HepG2 (cell line): ENCODE measurements around the gene DHX57. TPM values are rescaled to one million over a fixed set of nuclear protein-coding genes. Genes with fewer than 3 reads are reported as not detected.

Source experiments
- ATF7 ChIP-seq, 2 experiments: fragments of 450-650 bp in 1 of 2; sonication (generic) in 1 of 2; formaldehyde crosslinking in 1 of 2; IDR thresholded peaks; 2 replicates each; pipeline versions ENCODE4 v1.4.0 to v1.6.1; 2016 to 2020; ENCODE audit warnings: antibody characterized with exemption in 1 of 2, mild to moderate bottlenecking in 1 of 2, missing genetic modification reagents in 1 of 2
- BRD4 ChIP-seq: sonication (generic); formaldehyde crosslinking; IDR thresholded peaks from 2 replicates; pipeline ENCODE4 v1.4.0; 2020; ENCODE audit warnings: missing genetic modification reagents
- CREBL2 ChIP-seq: sonication (generic); formaldehyde crosslinking; IDR thresholded peaks from 2 replicates; pipeline ENCODE4 v1.8.1; 2023; ENCODE audit warnings: missing genetic modification reagents, mild to moderate bottlenecking, borderline replicate concordance
- E2F1 ChIP-seq: sonication (generic); formaldehyde crosslinking; IDR thresholded peaks from 2 replicates; pipeline ENCODE4 v1.5.0; 2020; ENCODE audit warnings: missing genetic modification reagents
- ELF3 ChIP-seq: IDR thresholded peaks from 2 replicates; pipeline ENCODE4 v1.6.1; 2016; ENCODE audit warnings: missing genetic modification reagents, missing compliant biosample characterization
- MBD4 ChIP-seq: IDR thresholded peaks from 2 replicates; pipeline ENCODE4 v1.6.1; 2012; ENCODE audit warnings: low read length, inconsistent platforms, borderline replicate concordance
- NR3C1 ChIP-seq: sonication (generic); formaldehyde crosslinking; IDR thresholded peaks from 2 replicates; pipeline ENCODE4 v1.4.0; 2020; ENCODE audit warnings: missing genetic modification reagents
- PCBP1 ChIP-seq: fragments of 200-400 bp; formaldehyde crosslinking; IDR thresholded peaks from 2 replicates; pipeline ENCODE4 v1.6.1; 2017; ENCODE audit warnings: mild to moderate bottlenecking, low read depth, low read length, borderline replicate concordance
- SKI ChIP-seq: fragments of 450-650 bp; IDR thresholded peaks from one replicate; pipeline ENCODE4 v1.6.1; 2018; ENCODE audit warnings: mild to moderate bottlenecking; ENCODE audit not compliant: partially characterized antibody
- TAF1 ChIP-seq: sonication (generic); formaldehyde crosslinking; IDR thresholded peaks from 2 replicates; pipeline ENCODE4 v1.4.0; 2020; ENCODE audit warnings: missing genetic modification reagents
- TIGD3 ChIP-seq: sonication (generic); formaldehyde crosslinking; IDR thresholded peaks from 2 replicates; pipeline ENCODE4 v1.5.1; 2020; ENCODE audit warnings: mild to moderate bottlenecking, missing genetic modification reagents, borderline replicate concordance
- TSC22D2 ChIP-seq: sonication (generic); formaldehyde crosslinking; IDR thresholded peaks from 2 replicates; pipeline ENCODE4 v1.5.1; 2020; ENCODE audit warnings: missing genetic modification reagents, mild to moderate bottlenecking, borderline replicate concordance
- ZFP36L1 ChIP-seq: sonication (generic); formaldehyde crosslinking; IDR thresholded peaks from 2 replicates; pipeline ENCODE4 v1.8.0; 2022; ENCODE audit warnings: mild to moderate bottlenecking, missing genetic modification reagents, moderate library complexity
- ZNF101 ChIP-seq: sonication (generic); formaldehyde crosslinking; IDR thresholded peaks from 2 replicates; pipeline ENCODE4 v1.4.0; 2020; ENCODE audit warnings: mild to moderate bottlenecking, low read depth, missing genetic modification reagents, borderline replicate concordance
- ZNF207 ChIP-seq: fragments of 450-650 bp; IDR thresholded peaks from 2 replicates; pipeline ENCODE4 v1.6.1; 2016; ENCODE audit warnings: antibody characterized with exemption, borderline replicate concordance
- ZNF282 ChIP-seq: fragments of 450-650 bp; IDR thresholded peaks from 2 replicates; pipeline ENCODE4 v1.6.1; 2018; ENCODE audit not compliant: partially characterized antibody
- ZNF451 ChIP-seq: sonication (generic); formaldehyde crosslinking; IDR thresholded peaks from 2 replicates; pipeline ENCODE4 v1.5.0; 2020; ENCODE audit warnings: mild to moderate bottlenecking, missing genetic modification reagents
- ZNF674 ChIP-seq: sonication (generic); formaldehyde crosslinking; IDR thresholded peaks from 2 replicates; pipeline ENCODE4 v1.5.0; 2020; ENCODE audit warnings: low read depth, mild to moderate bottlenecking, missing genetic modification reagents
- polyA plus RNA-seq, 8 experiments: library from polyadenylated mRNA; depleted of rRNA in 3 of 8; stranded (reverse) in 7 of 8; unstranded in 1 of 8; fragments of >200 nt; fragmentation: Illumina TruSeq in 4 of 8; extraction: Trizol in 4 of 8; gene quantifications; 2 replicates each; pipeline versions ENCODE4 v1.2.1 to v1.2.3, GENCODE V29; 2011 to 2016; ENCODE audit warnings: low read depth in 4 of 8, missing spikeins in 1 of 8, mixed read lengths in 1 of 8; ENCODE audit not compliant: insufficient read depth in 1 of 8
- total RNA-seq, 5 experiments: library from RNA; depleted of rRNA; stranded (reverse); fragments of >200 nt; fragmentation: Illumina TruSeq; extraction: Trizol; gene quantifications; 2 replicates each; pipeline ENCODE4 v1.2.3, GENCODE V29; 2016; ENCODE audit warnings: low read depth in 1 of 5
- TF ChIP-seq, protein P1 (sequence below): sonication (generic); formaldehyde crosslinking; IDR thresholded peaks from 2 replicates; pipeline ENCODE4 v1.4.0; 2020; ENCODE audit warnings: missing genetic modification reagents; ENCODE audit errors: not compliant biosample characterization
- TF ChIP-seq, protein P2 (sequence below): sonication (generic); formaldehyde crosslinking; IDR thresholded peaks from 2 replicates; pipeline ENCODE4 v1.8.0; 2022; ENCODE audit warnings: missing genetic modification reagents, mild to moderate bottlenecking, moderate library complexity, borderline replicate concordance
- TF ChIP-seq, protein P3 (sequence below): IDR thresholded peaks from 2 replicates; pipeline ENCODE4 v1.6.1; 2016; ENCODE audit warnings: low read depth, borderline replicate concordance
- TF ChIP-seq, protein P4 (sequence below): IDR thresholded peaks from 2 replicates; pipeline ENCODE4 v1.6.1; 2018; ENCODE audit warnings: missing genetic modification reagents, mild to moderate bottlenecking, missing compliant biosample characterization

Gene DHX57
- total and polyA plus RNA-seq, 2 of the 13 experiments (the other 11 are each of a cell fraction or from before 2014, with no cell fraction given): 9.2 to 24.2 TPM

GRCh38 chr2:38750891-38751595, 124.7 kb downstream of the DHX57 start, which contains the start of gene SRSF7 (continued):
- TF ChIP-seq, protein P1, sequence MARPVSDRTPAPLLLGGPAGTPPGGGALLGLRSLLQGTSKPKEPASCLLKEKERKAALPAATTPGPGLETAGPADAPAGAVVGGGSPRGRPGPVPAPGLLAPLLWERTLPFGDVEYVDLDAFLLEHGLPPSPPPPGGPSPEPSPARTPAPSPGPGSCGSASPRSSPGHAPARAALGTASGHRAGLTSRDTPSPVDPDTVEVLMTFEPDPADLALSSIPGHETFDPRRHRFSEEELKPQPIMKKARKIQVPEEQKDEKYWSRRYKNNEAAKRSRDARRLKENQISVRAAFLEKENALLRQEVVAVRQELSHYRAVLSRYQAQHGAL (CRISPR knock-in tag): no peak
- peak; percentile 93 for TF ChIP-seq TSC22D2
- no peak for TF ChIP-seq ZNF207
- TF ChIP-seq NR3C1 (CRISPR knock-in tag): no peak
- TF ChIP-seq, protein P2, sequence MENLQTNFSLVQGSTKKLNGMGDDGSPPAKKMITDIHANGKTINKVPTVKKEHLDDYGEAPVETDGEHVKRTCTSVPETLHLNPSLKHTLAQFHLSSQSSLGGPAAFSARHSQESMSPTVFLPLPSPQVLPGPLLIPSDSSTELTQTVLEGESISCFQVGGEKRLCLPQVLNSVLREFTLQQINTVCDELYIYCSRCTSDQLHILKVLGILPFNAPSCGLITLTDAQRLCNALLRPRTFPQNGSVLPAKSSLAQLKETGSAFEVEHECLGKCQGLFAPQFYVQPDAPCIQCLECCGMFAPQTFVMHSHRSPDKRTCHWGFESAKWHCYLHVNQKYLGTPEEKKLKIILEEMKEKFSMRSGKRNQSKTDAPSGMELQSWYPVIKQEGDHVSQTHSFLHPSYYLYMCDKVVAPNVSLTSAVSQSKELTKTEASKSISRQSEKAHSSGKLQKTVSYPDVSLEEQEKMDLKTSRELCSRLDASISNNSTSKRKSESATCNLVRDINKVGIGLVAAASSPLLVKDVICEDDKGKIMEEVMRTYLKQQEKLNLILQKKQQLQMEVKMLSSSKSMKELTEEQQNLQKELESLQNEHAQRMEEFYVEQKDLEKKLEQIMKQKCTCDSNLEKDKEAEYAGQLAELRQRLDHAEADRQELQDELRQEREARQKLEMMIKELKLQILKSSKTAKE (CRISPR knock-in tag): peak; percentile 76
- TF ChIP-seq MBD4: no peak
- peak; percentile 95 for TF ChIP-seq CREBL2
- TF ChIP-seq SKI: peak; percentile 71
- TF ChIP-seq, protein P3, sequence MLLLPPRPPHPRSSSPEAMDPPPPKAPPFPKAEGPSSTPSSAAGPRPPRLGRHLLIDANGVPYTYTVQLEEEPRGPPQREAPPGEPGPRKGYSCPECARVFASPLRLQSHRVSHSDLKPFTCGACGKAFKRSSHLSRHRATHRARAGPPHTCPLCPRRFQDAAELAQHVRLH (CRISPR knock-in tag): peak; percentile 87; the same call in 1 of the 2 replicates
- peak; percentile 94 for TF ChIP-seq ZNF451 (CRISPR knock-in tag)
- TF ChIP-seq ZNF674 (CRISPR knock-in tag): peak; percentile 88; the same call in 1 of the 2 replicates
- TF ChIP-seq ZNF282: no peak
- peak; percentile 99 for TF ChIP-seq ELF3 (CRISPR knock-in tag)
- peak; percentile 76; the same call in 1 of the 2 replicates for TF ChIP-seq ZFP36L1 (CRISPR knock-in tag)
- TF ChIP-seq TIGD3 (CRISPR knock-in tag): peak; percentile 94
- TF ChIP-seq TAF1: peak; percentile 99
- TF ChIP-seq, protein P4, sequence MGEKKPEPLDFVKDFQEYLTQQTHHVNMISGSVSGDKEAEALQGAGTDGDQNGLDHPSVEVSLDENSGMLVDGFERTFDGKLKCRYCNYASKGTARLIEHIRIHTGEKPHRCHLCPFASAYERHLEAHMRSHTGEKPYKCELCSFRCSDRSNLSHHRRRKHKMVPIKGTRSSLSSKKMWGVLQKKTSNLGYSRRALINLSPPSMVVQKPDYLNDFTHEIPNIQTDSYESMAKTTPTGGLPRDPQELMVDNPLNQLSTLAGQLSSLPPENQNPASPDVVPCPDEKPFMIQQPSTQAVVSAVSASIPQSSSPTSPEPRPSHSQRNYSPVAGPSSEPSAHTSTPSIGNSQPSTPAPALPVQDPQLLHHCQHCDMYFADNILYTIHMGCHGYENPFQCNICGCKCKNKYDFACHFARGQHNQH (CRISPR knock-in tag): peak; percentile 82; the same call in 1 of the 2 replicates
- TF ChIP-seq ATF7 (IDR thresholded peaks at IDR 0.05): no peak
- TF ChIP-seq ATF7 (CRISPR knock-in tag; IDR thresholded peaks at IDR 0.05): no peak
- TF ChIP-seq BRD4 (CRISPR knock-in tag): peak; percentile 94
- TF ChIP-seq PCBP1: peak; percentile 91; the same call in 1 of the 2 replicates
- TF ChIP-seq ZNF101 (CRISPR knock-in tag): no peak
- peak; percentile 73 for TF ChIP-seq E2F1 (CRISPR knock-in tag)
